ENCODE results near the gene SOCS3. TPM values are rescaled to one million over a fixed set of nuclear protein-coding genes. Genes with fewer than 3 reads are reported as not detected.

SOCS3 gene
- total RNA-seq, 1 donor from 2014 or later = 3.1 TPM

GRCh38 chr17:78316867-78317789 is 42.7 kb downstream of the SOCS3 start:
- Mint-ChIP-seq H3K36me3 (ENCODE audit: unreplicated experiment) (no peaks in the 10 kb centered on the region), H3K4me1 (ENCODE audit: low read depth, unreplicated experiment) (peaks cover 12% of the 10 kb centered on the region), H3K27me3 (ENCODE audit: unreplicated experiment) (peaks cover 16% of the 10 kb centered on the region), H3K27ac (ENCODE audit: unreplicated experiment) (no peak overlapping the region), H3K4me3 (ENCODE audit: unreplicated experiment) (no peak overlapping the region), H3K9me3 (ENCODE audit: unreplicated experiment) (peaks cover 2% of the 10 kb centered on the region)
- no peak for DNase-seq
- TF ChIP-seq, protein P1, sequence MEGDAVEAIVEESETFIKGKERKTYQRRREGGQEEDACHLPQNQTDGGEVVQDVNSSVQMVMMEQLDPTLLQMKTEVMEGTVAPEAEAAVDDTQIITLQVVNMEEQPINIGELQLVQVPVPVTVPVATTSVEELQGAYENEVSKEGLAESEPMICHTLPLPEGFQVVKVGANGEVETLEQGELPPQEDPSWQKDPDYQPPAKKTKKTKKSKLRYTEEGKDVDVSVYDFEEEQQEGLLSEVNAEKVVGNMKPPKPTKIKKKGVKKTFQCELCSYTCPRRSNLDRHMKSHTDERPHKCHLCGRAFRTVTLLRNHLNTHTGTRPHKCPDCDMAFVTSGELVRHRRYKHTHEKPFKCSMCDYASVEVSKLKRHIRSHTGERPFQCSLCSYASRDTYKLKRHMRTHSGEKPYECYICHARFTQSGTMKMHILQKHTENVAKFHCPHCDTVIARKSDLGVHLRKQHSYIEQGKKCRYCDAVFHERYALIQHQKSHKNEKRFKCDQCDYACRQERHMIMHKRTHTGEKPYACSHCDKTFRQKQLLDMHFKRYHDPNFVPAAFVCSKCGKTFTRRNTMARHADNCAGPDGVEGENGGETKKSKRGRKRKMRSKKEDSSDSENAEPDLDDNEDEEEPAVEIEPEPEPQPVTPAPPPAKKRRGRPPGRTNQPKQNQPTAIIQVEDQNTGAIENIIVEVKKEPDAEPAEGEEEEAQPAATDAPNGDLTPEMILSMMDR (IDR thresholded peaks at IDR 0.05; ENCODE audit: partially characterized antibody, unreplicated experiment) = no peak

GRCh38 chr17:78316115-78316866 is 43.6 kb downstream of the SOCS3 start:
- H3K27ac Mint-ChIP-seq (ENCODE audit: unreplicated experiment) = no peak overlapping the region

GRCh38 chr17:78315355-78316114 is 44.3 kb downstream of the SOCS3 start:
- Mint-ChIP-seq H3K9me3 (ENCODE audit: unreplicated experiment) (peaks cover 2% of the 10 kb centered on the region), H3K27me3 (ENCODE audit: unreplicated experiment) (peaks cover 17% of the 10 kb centered on the region), H3K4me1 (ENCODE audit: low read depth, unreplicated experiment) (peaks cover 12% of the 10 kb centered on the region), H3K27ac (ENCODE audit: unreplicated experiment) (no peak overlapping the region), H3K36me3 (ENCODE audit: unreplicated experiment) (no peaks in the 10 kb centered on the region), H3K4me3 (ENCODE audit: unreplicated experiment) (no peak overlapping the region)
- no peak for DNase-seq
- TF ChIP-seq, protein P1 (IDR thresholded peaks at IDR 0.05; ENCODE audit: partially characterized antibody, unreplicated experiment) = no peak

More at GRCh38 chr17:78316115-78316866, 43.6 kb downstream of the SOCS3 start:
- TF ChIP-seq, protein P1 (IDR thresholded peaks at IDR 0.05; ENCODE audit: partially characterized antibody, unreplicated experiment) = no peak
- no peak overlapping the region for H3K4me3 Mint-ChIP-seq (ENCODE audit: unreplicated experiment)
- peaks cover 12% of the 10 kb centered on the region for H3K4me1 Mint-ChIP-seq (ENCODE audit: low read depth, unreplicated experiment)
- H3K27me3 Mint-ChIP-seq (ENCODE audit: unreplicated experiment) = peaks cover 16% of the 10 kb centered on the region
- H3K36me3 Mint-ChIP-seq (ENCODE audit: unreplicated experiment) = no peaks in the 10 kb centered on the region
- H3K9me3 Mint-ChIP-seq (ENCODE audit: unreplicated experiment) = peaks cover 2% of the 10 kb centered on the region
- DNase-seq = no peak

DNA sequence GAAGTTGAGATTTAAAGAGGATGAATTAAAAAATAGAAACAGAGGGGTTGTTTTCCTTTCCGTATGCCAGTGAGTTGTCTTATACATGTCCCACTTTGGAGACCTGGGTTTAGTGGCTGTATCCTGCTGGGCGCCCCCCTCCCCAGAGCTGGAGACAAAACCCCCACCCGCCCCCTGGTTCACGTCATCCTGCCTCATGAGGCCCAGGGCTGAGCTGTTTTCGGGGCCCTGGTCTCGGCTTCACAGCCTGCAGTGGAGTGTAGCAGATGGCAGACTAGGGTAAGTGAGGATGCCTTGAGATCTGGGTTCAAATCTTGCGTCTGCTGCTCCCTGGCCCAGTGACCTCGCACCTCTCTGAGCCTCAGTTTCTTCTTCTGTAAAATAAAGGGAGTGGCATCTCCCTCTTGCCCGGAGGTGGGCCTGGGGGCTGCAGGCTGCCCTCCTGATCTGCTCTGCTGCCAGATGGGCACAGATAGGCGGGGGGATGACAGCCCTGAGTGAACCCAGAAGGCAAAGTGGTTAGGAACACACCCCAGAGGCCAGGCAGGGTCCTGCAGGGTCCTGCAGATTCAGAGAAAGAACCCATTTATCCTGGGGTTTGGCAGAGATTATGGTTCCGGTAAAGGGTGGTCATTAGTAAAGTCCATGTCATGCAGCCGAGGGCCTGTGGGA is 45.1 kb downstream of the SOCS3 start:
- Mint-ChIP-seq H3K27me3 (ENCODE audit: unreplicated experiment) (peaks cover 17% of the 10 kb centered on the region), H3K4me3 (ENCODE audit: unreplicated experiment) (no peak overlapping the region), H3K4me1 (ENCODE audit: low read depth, unreplicated experiment) (peaks cover 12% of the 10 kb centered on the region), H3K36me3 (ENCODE audit: unreplicated experiment) (no peaks in the 10 kb centered on the region), H3K27ac (ENCODE audit: unreplicated experiment) (no peak overlapping the region), H3K9me3 (ENCODE audit: unreplicated experiment) (peaks cover 2% of the 10 kb centered on the region)
- TF ChIP-seq, protein P1 (IDR thresholded peaks at IDR 0.05; ENCODE audit: partially characterized antibody, unreplicated experiment) = no peak
- no peak for DNase-seq
